Measurements from ENCODE around the gene ATP5PD.
A peak's percentile ranks its signal among the peaks of the same experiment; 100 is the strongest.
"Not testable (repeated sequence)": the region's sequence is repeated elsewhere in the genome, so short reads cannot be mapped to it uniquely, and the experiment has no call there.

Gene ATP5PD

DNA sequence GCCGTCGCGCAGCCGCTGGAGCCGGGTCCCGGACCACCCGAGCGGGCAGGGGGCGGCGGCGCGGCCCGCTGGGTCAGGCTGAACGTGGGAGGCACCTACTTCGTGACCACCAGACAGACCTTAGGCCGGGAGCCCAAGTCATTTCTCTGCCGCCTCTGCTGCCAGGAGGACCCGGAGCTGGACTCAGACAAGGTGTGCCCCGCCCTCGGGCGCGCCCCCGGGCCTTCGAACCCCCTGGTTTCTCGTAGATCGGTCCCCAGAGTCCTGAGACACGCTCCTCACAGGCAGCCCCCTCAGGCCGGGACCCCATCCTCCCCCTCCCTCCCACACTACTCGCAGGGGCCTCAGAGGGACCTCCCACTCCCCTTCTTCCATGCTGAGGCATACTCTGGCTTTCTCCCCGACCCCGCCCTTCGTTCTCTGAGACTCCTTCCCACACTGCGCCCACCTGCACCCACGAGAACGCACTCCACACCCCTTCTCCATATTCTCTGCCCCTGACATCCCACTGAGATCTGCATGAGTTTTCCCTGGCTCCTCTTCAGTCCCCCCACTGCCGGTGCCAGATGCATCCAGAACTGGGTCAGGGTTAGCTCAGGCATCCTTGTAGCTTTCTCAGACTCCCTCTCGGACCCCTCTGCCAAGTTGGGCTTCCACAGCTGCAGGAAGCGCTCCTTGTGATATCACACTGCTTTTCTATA lies 779 bp upstream of the ATP5PD start:
- H3K4me1 ChIP-seq (ENCODE audit: insufficient read depth, low read length): peaks cover 14% of the 10 kb centered on the region
- H3K4me3 ChIP-seq (ENCODE audit: low read length): peak overlapping the region; percentile 97
- H3K36me3 ChIP-seq (ENCODE audit: insufficient read depth, low read length): peaks cover 34% of the 10 kb centered on the region
- no peaks in the 10 kb centered on the region for H3K27me3 ChIP-seq (ENCODE audit: insufficient read depth, low read length)
- WGBS: under 1% methylated on average over 38 of the region's 38 CpGs
- H3K9me3 ChIP-seq (ENCODE audit: insufficient read depth, low read depth, low read length): no peaks in the 10 kb centered on the region
- H3K9ac ChIP-seq (ENCODE audit: low read depth, low read length): peak overlapping the region; percentile 87
- H3K27ac ChIP-seq (ENCODE audit: low read depth, low read length): peak overlapping the region; percentile 58; the same call in 1 of the 2 replicates

DNA sequence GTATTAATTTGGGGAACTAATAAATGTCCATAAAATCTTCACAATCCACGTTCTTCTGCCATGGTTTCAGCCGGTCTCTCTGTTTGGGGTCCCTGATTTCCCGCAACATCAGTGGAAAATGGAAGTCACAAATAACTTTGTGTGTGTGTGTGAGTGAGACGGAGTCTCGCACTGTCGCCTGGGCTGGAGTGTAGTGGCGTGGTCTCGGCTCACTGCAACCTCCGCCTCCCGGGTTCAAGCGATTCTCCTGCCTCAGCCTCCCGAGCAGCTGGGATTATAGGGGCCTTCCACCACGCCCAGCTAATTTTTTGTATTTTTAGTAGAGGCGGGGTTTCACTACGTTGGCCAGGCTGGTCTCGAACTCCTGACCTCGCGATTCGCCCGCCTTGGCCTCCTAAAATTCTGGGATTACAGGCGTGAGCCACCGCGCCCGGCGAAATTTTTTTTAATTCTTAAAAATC lies 793 bp downstream of the ATP5PD start:
- not testable (repeated sequence) for H3K27me3 ChIP-seq (ENCODE audit: insufficient read depth, low read length); H3K9me3 ChIP-seq (ENCODE audit: insufficient read depth, low read depth, low read length)
- WGBS: 1% methylated on average over 25 of the region's 25 CpGs
- H3K4me1 ChIP-seq (ENCODE audit: insufficient read depth, low read length): peaks cover 22% of the 10 kb centered on the region
- peaks cover 37% of the 10 kb centered on the region for H3K36me3 ChIP-seq (ENCODE audit: insufficient read depth, low read length)
- peak overlapping the region; percentile 97 for H3K4me3 ChIP-seq (ENCODE audit: low read length)
- peak overlapping the region; percentile 97 for H3K27ac ChIP-seq (ENCODE audit: low read depth, low read length)
- H3K9ac ChIP-seq (ENCODE audit: low read depth, low read length): peak overlapping the region; percentile 87

GRCh38 chr17:75044716-75045115 lies 2.1 kb downstream of the ATP5PD start:
- H3K27ac ChIP-seq (ENCODE audit: low read depth, low read length): peak overlapping the region; percentile 94
- H3K4me3 ChIP-seq (ENCODE audit: low read length): peak overlapping the region; percentile 31
- H3K4me1 ChIP-seq (ENCODE audit: insufficient read depth, low read length): peaks cover 22% of the 10 kb centered on the region
- H3K9me3 ChIP-seq (ENCODE audit: insufficient read depth, low read depth, low read length): no peaks in the 10 kb centered on the region
- WGBS: 15% methylated on average over 5 of the region's 7 CpGs
- peaks cover 38% of the 10 kb centered on the region for H3K36me3 ChIP-seq (ENCODE audit: insufficient read depth, low read length)
- H3K9ac ChIP-seq (ENCODE audit: low read depth, low read length): peak overlapping the region; percentile 11; the same call in 1 of the 2 replicates
- no peaks in the 10 kb centered on the region for H3K27me3 ChIP-seq (ENCODE audit: insufficient read depth, low read length)

GRCh38 chr17:75043789-75044188 lies 3.0 kb downstream of the ATP5PD start:
- not testable (repeated sequence) for H3K9ac ChIP-seq (ENCODE audit: low read depth, low read length); H3K27me3 ChIP-seq (ENCODE audit: insufficient read depth, low read length); H3K9me3 ChIP-seq (ENCODE audit: insufficient read depth, low read depth, low read length); H3K4me3 ChIP-seq (ENCODE audit: low read length)
- Histone ChIP-seq H3K27ac (ENCODE audit: low read depth, low read length) (0 out of 2 replicates have a peak overlapping the region, but pooled peaks have one; percentile 25), H3K36me3 (ENCODE audit: insufficient read depth, low read length) (peaks cover 38% of the 10 kb centered on the region), H3K4me1 (ENCODE audit: insufficient read depth, low read length) (peaks cover 22% of the 10 kb centered on the region)
- 87% methylated on average over 5 of the region's 5 CpGs for WGBS

DNA sequence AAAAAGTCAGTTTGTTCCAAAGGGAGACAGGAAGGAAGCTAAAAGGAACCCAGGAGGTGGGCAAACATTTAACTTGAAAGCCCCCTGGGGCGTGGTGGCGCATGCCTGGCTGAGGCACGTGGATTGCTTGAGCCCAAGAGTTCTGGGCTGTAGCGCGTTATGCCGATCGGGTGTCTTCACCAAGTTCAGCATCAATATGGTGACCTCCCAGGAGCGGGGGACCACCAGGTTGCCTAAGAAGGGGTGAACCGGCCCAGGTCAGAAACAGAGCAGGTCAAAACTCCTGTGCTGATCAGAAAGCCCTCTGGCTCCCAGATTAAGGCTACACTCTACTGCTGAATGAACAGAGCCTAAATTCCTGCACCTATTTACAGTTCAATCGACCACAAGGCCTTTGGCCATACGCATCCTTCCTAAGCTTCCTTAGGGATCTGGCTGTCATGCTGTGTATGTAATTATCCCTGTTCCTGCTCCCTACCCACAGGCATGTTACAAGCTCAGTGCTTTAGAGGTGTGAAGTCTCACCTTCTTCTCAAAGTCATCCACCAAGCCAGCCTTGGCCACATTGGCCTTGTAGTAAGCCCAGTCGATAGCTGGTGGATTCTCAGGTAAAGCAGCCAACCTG lies 5.0 kb downstream of the ATP5PD start:
- no peaks in the 10 kb centered on the region for H3K27me3 ChIP-seq (ENCODE audit: insufficient read depth, low read length)
- peaks cover 18% of the 10 kb centered on the region for H3K4me1 ChIP-seq (ENCODE audit: insufficient read depth, low read length)
- no peak overlapping the region for H3K9ac ChIP-seq (ENCODE audit: low read depth, low read length)
- H3K36me3 ChIP-seq (ENCODE audit: insufficient read depth, low read length): peaks cover 42% of the 10 kb centered on the region
- no peaks in the 10 kb centered on the region for H3K9me3 ChIP-seq (ENCODE audit: insufficient read depth, low read depth, low read length)
- H3K27ac ChIP-seq (ENCODE audit: low read depth, low read length): peak overlapping the region; percentile 73; the same call in 1 of the 2 replicates
- H3K4me3 ChIP-seq (ENCODE audit: low read length): no peak overlapping the region
- 84% methylated on average over 12 of the region's 12 CpGs for WGBS

GRCh38 chr17:75039238-75039637 lies 7.5 kb downstream of the ATP5PD start:
- 97% methylated on average over 5 of the region's 5 CpGs for WGBS
- H3K27ac ChIP-seq (ENCODE audit: low read depth, low read length): no peak overlapping the region
- H3K27me3 ChIP-seq (ENCODE audit: insufficient read depth, low read length): no peaks in the 10 kb centered on the region
- H3K4me3 ChIP-seq (ENCODE audit: low read length): no peak overlapping the region
- peaks cover 42% of the 10 kb centered on the region for H3K36me3 ChIP-seq (ENCODE audit: insufficient read depth, low read length)
- H3K4me1 ChIP-seq (ENCODE audit: insufficient read depth, low read length): peaks cover 13% of the 10 kb centered on the region; the same call in 1 of the 2 replicates
- H3K9ac ChIP-seq (ENCODE audit: low read depth, low read length): no peak overlapping the region
- H3K9me3 ChIP-seq (ENCODE audit: insufficient read depth, low read depth, low read length): no peaks in the 10 kb centered on the region

DNA sequence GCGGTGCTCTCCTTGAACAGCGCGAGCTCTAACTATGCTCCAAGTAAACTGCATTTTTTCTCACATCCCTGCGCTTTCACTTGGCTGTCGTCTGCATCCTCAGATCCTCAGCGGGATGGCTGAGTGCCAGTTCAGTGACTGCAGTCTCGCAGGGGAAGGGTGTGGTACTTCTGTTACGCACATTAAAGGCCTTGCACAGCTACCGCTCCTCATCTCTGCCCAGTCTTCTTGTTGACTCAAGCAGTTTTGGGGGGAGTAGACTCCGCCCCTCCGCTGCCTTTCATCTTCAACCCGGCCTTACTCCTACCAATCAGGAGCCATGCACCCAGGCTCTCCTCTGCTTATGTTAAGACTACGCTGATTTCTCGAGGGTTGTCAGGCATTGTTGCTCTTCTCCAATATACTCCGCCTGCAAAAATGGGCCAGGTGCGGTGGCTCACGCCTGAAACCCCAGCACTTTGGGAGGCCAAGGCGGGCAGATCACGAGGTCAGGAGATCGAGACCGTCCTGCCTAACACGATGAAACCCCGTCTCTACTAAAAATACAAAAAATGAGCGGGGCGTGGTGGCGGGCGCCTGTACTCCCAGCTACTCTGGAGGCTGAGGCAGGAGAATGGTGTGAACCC lies 10.0 kb downstream of the ATP5PD start:
- Histone ChIP-seq H3K4me3 (ENCODE audit: low read length) (no peak overlapping the region), H3K9ac (ENCODE audit: low read depth, low read length) (no peak overlapping the region), H3K36me3 (ENCODE audit: insufficient read depth, low read length) (peaks cover 35% of the 10 kb centered on the region), H3K9me3 (ENCODE audit: insufficient read depth, low read depth, low read length) (no peaks in the 10 kb centered on the region), H3K27me3 (ENCODE audit: insufficient read depth, low read length) (no peaks in the 10 kb centered on the region), H3K4me1 (ENCODE audit: insufficient read depth, low read length) (no peaks in the 10 kb centered on the region; the same call in 1 of the 2 replicates), H3K27ac (ENCODE audit: low read depth, low read length) (peak overlapping the region; percentile 28)
- 89% methylated on average over 27 of the region's 27 CpGs for WGBS

- WGBS: under 1% methylated on average over 43 of the region's 43 CpGs
- Histone ChIP-seq H3K9ac (ENCODE audit: low read depth, low read length) (peak overlapping the region; percentile 96), H3K27ac (ENCODE audit: low read depth, low read length) (peak overlapping the region; percentile 92), H3K4me3 (ENCODE audit: low read length) (peak overlapping the region; percentile 90), H3K36me3 (ENCODE audit: insufficient read depth, low read length) (peaks cover 11% of the 10 kb centered on the region), H3K27me3 (ENCODE audit: insufficient read depth, low read length) (no peaks in the 10 kb centered on the region), H3K4me1 (ENCODE audit: insufficient read depth, low read length) (no peaks in the 10 kb centered on the region; the same call in 1 of the 2 replicates), H3K9me3 (ENCODE audit: insufficient read depth, low read depth, low read length) (peaks cover 12% of the 10 kb centered on the region)
Observed at GRCh38 chr17:75034236-75034908, 12.4 kb downstream of the ATP5PD start.

- Histone ChIP-seq H3K36me3 (ENCODE audit: insufficient read depth, low read length) (peaks cover 4% of the 10 kb centered on the region), H3K9ac (ENCODE audit: low read depth, low read length) (peak overlapping the region; percentile 96), H3K27ac (ENCODE audit: low read depth, low read length) (peak overlapping the region; percentile 63; the same call in 1 of the 2 replicates), H3K27me3 (ENCODE audit: insufficient read depth, low read length) (no peaks in the 10 kb centered on the region), H3K4me1 (ENCODE audit: insufficient read depth, low read length) (no peaks in the 10 kb centered on the region; the same call in 1 of the 2 replicates), H3K9me3 (ENCODE audit: insufficient read depth, low read depth, low read length) (peaks cover 13% of the 10 kb centered on the region), H3K4me3 (ENCODE audit: low read length) (peak overlapping the region; percentile 90)
- WGBS: 1% methylated on average over 35 of the region's 36 CpGs
Observed at GRCh38 chr17:75033346-75034235, 13.2 kb downstream of the ATP5PD start.

DNA sequence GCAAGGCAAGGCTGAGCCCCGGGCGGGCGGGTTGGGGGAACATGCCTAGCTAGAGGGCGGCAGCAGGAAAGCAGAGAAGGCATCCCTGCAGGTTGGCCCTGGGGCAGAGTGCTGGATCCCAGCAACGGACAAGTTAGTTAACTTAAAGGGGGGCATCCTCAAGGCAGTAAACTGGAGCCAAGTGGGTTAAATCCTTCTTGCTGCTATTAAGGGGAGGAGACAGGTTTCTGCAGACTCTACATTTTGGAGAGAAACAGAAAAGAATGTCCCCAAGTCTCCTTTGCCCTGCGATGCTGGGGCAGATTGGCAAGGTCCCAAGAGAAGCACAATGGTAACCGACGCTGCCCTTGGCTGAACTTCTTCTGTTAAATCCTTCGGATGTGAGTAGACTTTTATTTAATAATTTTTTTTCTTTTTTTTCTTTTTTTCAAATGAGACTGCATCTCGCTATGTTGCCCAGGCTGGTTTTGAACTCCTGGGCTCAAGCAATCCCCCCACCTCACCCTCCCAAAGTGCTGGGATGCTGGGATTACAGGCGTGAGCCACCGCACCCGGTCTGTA lies 14.0 kb downstream of the ATP5PD start:
- no peak overlapping the region for H3K9ac ChIP-seq (ENCODE audit: low read depth, low read length)
- peak overlapping the region; percentile 90 for H3K4me3 ChIP-seq (ENCODE audit: low read length)
- no peaks in the 10 kb centered on the region for H3K27me3 ChIP-seq (ENCODE audit: insufficient read depth, low read length)
- 40% methylated on average over 12 of the region's 13 CpGs for WGBS
- H3K9me3 ChIP-seq (ENCODE audit: insufficient read depth, low read depth, low read length): peaks cover 13% of the 10 kb centered on the region
- no peaks in the 10 kb centered on the region for H3K36me3 ChIP-seq (ENCODE audit: insufficient read depth, low read length)
- no peak overlapping the region for H3K27ac ChIP-seq (ENCODE audit: low read depth, low read length)
- H3K4me1 ChIP-seq (ENCODE audit: insufficient read depth, low read length): no peaks in the 10 kb centered on the region; the same call in 1 of the 2 replicates
